ENCODE data around the gene CDK5RAP2.

The CDK5RAP2 gene

DNA sequence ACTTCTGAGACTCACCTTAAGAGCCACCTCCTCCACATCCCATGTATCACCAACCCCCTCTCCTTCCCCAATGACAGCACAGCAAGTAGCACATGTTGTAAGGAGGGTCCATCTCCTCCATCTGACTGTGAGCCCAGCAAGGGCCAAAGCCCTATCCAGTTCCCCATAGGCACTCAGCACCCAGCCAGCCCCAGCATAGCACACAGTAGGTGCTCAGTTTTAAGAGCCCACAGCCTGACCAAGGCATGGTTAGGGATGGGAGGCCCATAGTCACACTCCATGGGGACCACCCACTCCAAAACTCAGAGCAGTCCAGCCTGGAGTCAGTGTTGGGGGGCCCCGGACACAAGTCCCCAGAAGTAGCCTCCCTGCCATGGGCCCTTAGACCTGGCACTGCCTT, 205.7 kb downstream of the CDK5RAP2 start:
- H3K4me3 ChIP-seq: no peak overlapping the region
- H3K27ac ChIP-seq: no peak overlapping the region
- TF ChIP-seq, protein P1, sequence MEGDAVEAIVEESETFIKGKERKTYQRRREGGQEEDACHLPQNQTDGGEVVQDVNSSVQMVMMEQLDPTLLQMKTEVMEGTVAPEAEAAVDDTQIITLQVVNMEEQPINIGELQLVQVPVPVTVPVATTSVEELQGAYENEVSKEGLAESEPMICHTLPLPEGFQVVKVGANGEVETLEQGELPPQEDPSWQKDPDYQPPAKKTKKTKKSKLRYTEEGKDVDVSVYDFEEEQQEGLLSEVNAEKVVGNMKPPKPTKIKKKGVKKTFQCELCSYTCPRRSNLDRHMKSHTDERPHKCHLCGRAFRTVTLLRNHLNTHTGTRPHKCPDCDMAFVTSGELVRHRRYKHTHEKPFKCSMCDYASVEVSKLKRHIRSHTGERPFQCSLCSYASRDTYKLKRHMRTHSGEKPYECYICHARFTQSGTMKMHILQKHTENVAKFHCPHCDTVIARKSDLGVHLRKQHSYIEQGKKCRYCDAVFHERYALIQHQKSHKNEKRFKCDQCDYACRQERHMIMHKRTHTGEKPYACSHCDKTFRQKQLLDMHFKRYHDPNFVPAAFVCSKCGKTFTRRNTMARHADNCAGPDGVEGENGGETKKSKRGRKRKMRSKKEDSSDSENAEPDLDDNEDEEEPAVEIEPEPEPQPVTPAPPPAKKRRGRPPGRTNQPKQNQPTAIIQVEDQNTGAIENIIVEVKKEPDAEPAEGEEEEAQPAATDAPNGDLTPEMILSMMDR (IDR thresholded peaks at IDR 0.05): no peak
- DNase-seq (ENCODE audit: low spot score): peak; percentile 64

DNA sequence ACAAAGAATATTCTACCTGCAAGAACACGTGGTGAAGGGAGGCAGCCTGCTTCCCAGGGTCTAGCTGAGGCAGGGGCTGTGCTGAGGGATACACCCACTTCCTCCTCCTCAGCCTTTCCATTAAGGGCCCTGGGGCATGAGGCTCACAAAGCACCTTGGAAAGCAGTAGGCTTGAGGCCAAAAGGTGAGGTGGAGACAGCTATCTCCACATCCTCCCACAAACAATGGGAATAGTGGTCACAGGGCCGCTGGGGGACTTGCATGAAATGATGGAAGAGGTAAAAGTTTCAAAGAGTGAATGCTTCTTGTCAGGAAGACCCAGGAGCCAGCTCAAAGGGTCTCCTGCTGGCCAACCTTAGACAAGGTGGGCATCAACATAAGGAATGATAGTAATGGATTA, 207.9 kb downstream of the CDK5RAP2 start:
- TF ChIP-seq, protein P1 (IDR thresholded peaks at IDR 0.05): no peak
- Histone ChIP-seq H3K27ac (no peak overlapping the region), H3K4me3 (no peak overlapping the region)
- no peak for DNase-seq (ENCODE audit: low spot score)

DNA sequence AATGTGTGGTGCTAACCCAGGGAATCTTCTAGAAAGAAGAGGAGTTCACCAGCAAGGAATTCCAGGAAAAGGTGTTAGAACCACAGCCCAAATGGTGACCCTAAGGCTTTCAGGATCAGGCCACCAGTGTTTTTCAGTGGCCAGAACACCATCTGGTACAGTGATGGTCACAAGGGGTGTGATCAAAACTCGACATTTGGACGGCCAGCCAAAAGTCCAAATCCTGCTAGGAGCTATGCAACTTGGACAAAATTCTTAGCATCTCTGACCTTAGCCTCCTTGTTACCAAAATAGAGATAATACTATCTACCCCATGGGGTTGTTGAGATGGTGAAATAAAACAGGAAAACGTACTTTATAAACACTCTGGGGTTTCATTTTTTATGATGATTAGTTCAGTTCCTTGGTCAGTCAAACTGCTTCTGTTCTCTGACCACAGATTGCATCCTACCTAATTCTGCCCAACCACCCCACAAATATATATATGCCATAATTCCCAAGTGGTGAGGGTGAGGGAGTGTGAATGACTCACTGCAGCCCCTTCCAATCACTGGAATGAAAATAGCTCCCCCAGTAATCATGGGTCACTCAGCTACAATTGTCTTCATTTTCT, 210.3 kb downstream of the CDK5RAP2 start:
- no peak for DNase-seq (ENCODE audit: low spot score)
- TF ChIP-seq, protein P1 (IDR thresholded peaks at IDR 0.05): no peak
- Histone ChIP-seq H3K27ac (no peak overlapping the region), H3K4me3 (no peak overlapping the region)

GRCh38 chr9:120368799-120369198, 211.2 kb downstream of the CDK5RAP2 start:
- Histone ChIP-seq H3K27ac (no peak overlapping the region), H3K4me3 (no peak overlapping the region)
- TF ChIP-seq, protein P1 (IDR thresholded peaks at IDR 0.05): no peak
- no peak for DNase-seq (ENCODE audit: low spot score)

- TF ChIP-seq, protein P1 (IDR thresholded peaks at IDR 0.05): no peak
- H3K4me3 ChIP-seq: no peak overlapping the region
- no peak for DNase-seq (ENCODE audit: low spot score)
- peak overlapping the region in 1 of 2 donors; percentile 28 for H3K27ac ChIP-seq
Measured at GRCh38 chr9:120366644-120367019, 213.3 kb downstream of the CDK5RAP2 start.

DNA sequence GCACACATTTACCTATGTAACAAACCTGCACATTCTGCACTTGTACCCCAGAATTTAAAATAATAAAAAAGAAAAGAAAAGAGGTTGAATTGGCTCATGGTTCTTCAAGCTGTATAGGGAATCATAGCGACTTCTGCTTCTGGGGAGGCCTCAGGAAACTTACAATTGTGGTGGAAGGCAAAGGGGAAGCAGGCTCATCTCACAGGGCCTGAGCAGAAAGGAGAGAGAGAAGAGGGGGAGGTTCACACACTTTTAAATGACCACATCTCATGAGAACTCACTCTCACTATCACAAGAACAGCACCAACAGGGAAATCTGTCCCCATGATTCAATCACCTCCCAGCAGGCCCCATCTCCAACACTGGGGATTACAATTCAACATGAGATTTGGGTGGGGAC, 214.6 kb downstream of the CDK5RAP2 start:
- H3K27ac ChIP-seq: no peak overlapping the region
- no peak for DNase-seq (ENCODE audit: low spot score)
- no peak overlapping the region for H3K4me3 ChIP-seq
- TF ChIP-seq, protein P1 (IDR thresholded peaks at IDR 0.05): no peak

DNA sequence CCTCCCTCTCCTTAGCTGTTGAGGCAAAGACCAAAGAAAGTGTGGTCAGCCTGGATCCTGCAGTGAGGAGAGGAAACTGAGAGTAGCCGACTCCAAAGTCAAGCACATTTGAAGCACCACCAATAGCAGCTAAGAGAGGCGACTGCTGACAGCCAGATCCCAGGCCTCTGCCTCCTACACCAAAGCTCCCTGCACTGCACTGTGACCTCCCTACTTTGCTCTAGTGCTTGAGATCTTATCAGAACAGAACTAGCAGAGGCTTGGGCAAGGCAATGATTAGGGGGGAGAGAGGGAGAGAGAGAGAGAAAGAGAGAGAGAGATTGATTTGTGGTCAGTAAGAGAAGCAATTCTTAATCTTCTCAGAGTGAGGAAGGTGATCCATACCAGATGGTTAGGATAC, 216.3 kb downstream of the CDK5RAP2 start:
- TF ChIP-seq, protein P1 (IDR thresholded peaks at IDR 0.05): no peak
- H3K27ac ChIP-seq: no peak overlapping the region
- DNase-seq (ENCODE audit: low spot score): no peak
- no peak overlapping the region for H3K4me3 ChIP-seq

Data from coronary artery (tissue), 2 donors.